SK-N-SH treated with all-trans-retinoic acid at 6 μM for 48 hours (cell line): ENCODE results near the gene PIK3R1.

ENCODE experiments used
- ATAC-seq: fragments of 200-7000 bp; cut with Tn5 transposase; 3 replicates; pipeline ENCODE4 v1.9.1; 2020; ENCODE audit warnings: mild to moderate bottlenecking, moderate library complexity
- ARNTL ChIP-seq: fragments of 450-650 bp; formaldehyde crosslinking; IDR thresholded peaks from 2 replicates; pipeline ENCODE4 v1.5.0; 2020; ENCODE audit warnings: low read depth, mild to moderate bottlenecking, moderate library complexity, borderline replicate concordance
- BACH2 ChIP-seq: fragments of 250-450 bp; sonication (Bioruptor Pico); IDR thresholded peaks from 2 replicates; pipeline ENCODE4 v1.9.0; 2021; ENCODE audit warnings: mild to moderate bottlenecking, borderline replicate concordance
- CREB5 ChIP-seq: fragments of 250-450 bp; sonication (Bioruptor Pico); IDR thresholded peaks from 2 replicates; pipeline ENCODE4 v1.5.1; 2020; ENCODE audit warnings: low read depth, mild to moderate bottlenecking, moderate library complexity
- CSDC2 ChIP-seq: fragments of 250-450 bp; sonication (Bioruptor Pico); IDR thresholded peaks from 2 replicates; pipeline ENCODE4 v1.5.0; 2020; ENCODE audit warnings: mild to moderate bottlenecking, moderate library complexity
- CSRNP3 ChIP-seq: fragments of 250-450 bp; sonication (Bioruptor Pico); IDR thresholded peaks from 2 replicates; pipeline ENCODE4 v1.5.1; 2021; ENCODE audit warnings: mild to moderate bottlenecking, moderate library complexity
- ESRRG ChIP-seq: fragments of 250-450 bp; sonication (Bioruptor Pico); IDR thresholded peaks from 2 replicates; pipeline ENCODE4 v1.6.1; 2021; ENCODE audit warnings: mild to moderate bottlenecking
- GLIS3 ChIP-seq: fragments of 250-450 bp; sonication (Bioruptor Pico); IDR thresholded peaks from 2 replicates; pipeline ENCODE4 v1.5.0; 2020; ENCODE audit warnings: mild to moderate bottlenecking, moderate library complexity
- ISL1 ChIP-seq: fragments of 250-450 bp; sonication (Bioruptor Pico); IDR thresholded peaks from 2 replicates; pipeline ENCODE4 v2.1.2; 2022; ENCODE audit warnings: mild to moderate bottlenecking, moderate library complexity
- PATZ1 ChIP-seq: fragments of 250-450 bp; sonication (Bioruptor Pico); IDR thresholded peaks from 2 replicates; pipeline ENCODE4 v1.8.0; 2020; ENCODE audit warnings: mild to moderate bottlenecking, moderate library complexity, borderline replicate concordance
- POU6F1 ChIP-seq: fragments of 250-450 bp; sonication (Bioruptor Pico); IDR thresholded peaks from 2 replicates; pipeline ENCODE4 v1.8.0; 2021; ENCODE audit warnings: low read depth, mild to moderate bottlenecking, moderate library complexity, borderline replicate concordance
- PPARA ChIP-seq: fragments of 250-450 bp; sonication (Bioruptor Pico); IDR thresholded peaks from 2 replicates; pipeline ENCODE4 v1.5.0; 2020; ENCODE audit warnings: mild to moderate bottlenecking, borderline replicate concordance
- SNAI2 ChIP-seq: fragments of 250-450 bp; sonication (Bioruptor Pico); IDR thresholded peaks from 2 replicates; pipeline ENCODE4 v1.5.0; 2020; ENCODE audit warnings: mild to moderate bottlenecking, moderate library complexity
- TOX ChIP-seq: fragments of 250-450 bp; sonication (Bioruptor Pico); IDR thresholded peaks from 2 replicates; pipeline ENCODE4 v1.8.0; 2021; ENCODE audit warnings: mild to moderate bottlenecking, moderate library complexity, borderline replicate concordance
- TSHZ2 ChIP-seq: fragments of 250-450 bp; sonication (Bioruptor Pico); IDR thresholded peaks from 2 replicates; pipeline ENCODE4 v1.5.0; 2020; ENCODE audit warnings: mild to moderate bottlenecking, moderate library complexity
- ZFP3 ChIP-seq: fragments of 250-450 bp; sonication (Bioruptor Pico); IDR thresholded peaks from 2 replicates; pipeline ENCODE4 v1.5.0; 2020; ENCODE audit warnings: mild to moderate bottlenecking, moderate library complexity
- ZFP30 ChIP-seq: fragments of 450-650 bp; formaldehyde crosslinking; IDR thresholded peaks from 2 replicates; pipeline ENCODE4 v1.5.0; 2022; ENCODE audit warnings: mild to moderate bottlenecking, moderate library complexity
- ZNF565 ChIP-seq: fragments of 450-650 bp; formaldehyde crosslinking; conservative IDR thresholded peaks from 2 replicates; pipeline ENCODE4 v1.5.0; 2020; ENCODE audit warnings: low read depth, mild to moderate bottlenecking, moderate library complexity
- ZNF70 ChIP-seq: fragments of 450-650 bp; formaldehyde crosslinking; IDR thresholded peaks from 2 replicates; pipeline ENCODE4 v1.5.0; 2020; ENCODE audit warnings: mild to moderate bottlenecking, moderate library complexity
- ZNF8 ChIP-seq: fragments of 450-650 bp; formaldehyde crosslinking; IDR thresholded peaks from 2 replicates; pipeline ENCODE4 v1.5.0; 2020; ENCODE audit warnings: mild to moderate bottlenecking, moderate library complexity

Gene PIK3R1

GRCh38 chr5:68285851-68286611 lies 70.5 kb downstream of the PIK3R1 start:
- TF ChIP-seq SNAI2 (CRISPR knock-in tag) (no peak), ZFP3 (CRISPR knock-in tag) (no peak), ZFP30 (CRISPR knock-in tag) (no peak), CSRNP3 (CRISPR knock-in tag) (no peak), ZNF8 (no peak), ESRRG (no peak), GLIS3 (CRISPR knock-in tag) (no peak), ARNTL (CRISPR knock-in tag) (no peak), ZNF70 (CRISPR knock-in tag) (no peak), CREB5 (CRISPR knock-in tag) (no peak), PPARA (CRISPR knock-in tag) (no peak), CSDC2 (no peak), POU6F1 (CRISPR knock-in tag) (no peak), TOX (CRISPR knock-in tag) (no peak), ISL1 (CRISPR knock-in tag) (no peak), PATZ1 (CRISPR knock-in tag) (no peak), BACH2 (no peak), TSHZ2 (CRISPR knock-in tag) (no peak)
- ATAC-seq, result peak; percentile 17; the same call in 1 of the 3 replicates

- ATAC-seq, result no peak
- TF ChIP-seq PPARA (CRISPR knock-in tag) (no peak), ZNF565 (CRISPR knock-in tag) (no peak), ARNTL (CRISPR knock-in tag) (no peak), TSHZ2 (CRISPR knock-in tag) (no peak)
Observed at GRCh38 chr5:68286612-68286912, 71.0 kb downstream of the PIK3R1 start.
